Posterior cingulate gyrus (tissue), 11 donors: ENCODE results near the gene SARNP.
"Not testable (repeated sequence)": the region's sequence is repeated elsewhere in the genome, so short reads cannot be mapped to it uniquely, and the experiment has no call there.

Experiments used
- DNase-seq, 10 donors: peaks; one replicate each; pipeline versions ENCODE4 v3.0.0 to v3.0.0-alpha.2; 2020 to 2021; ENCODE audit warnings: mixed read lengths in 3 of 10
- intact Hi-C: fragments of 100-400 bp; cut with DNase I; formaldehyde crosslinking; loops from one replicate; pipeline ENCODE4 v1.15.1; 2023

Gene SARNP

GRCh38 chr12:55840581-55841351 lies 23.2 kb upstream of the SARNP start:
- DNase-seq = no peak
- intact Hi-C loops = no loop called here

- DNase-seq = no peak
- intact Hi-C loops = loop anchor here (5.0 kb wide), 1 partner anchor 293 kb away; no protein-coding TSS in a partner anchor
These were observed 22.0 kb upstream of the SARNP start for GRCh38 chr12:55839345-55840140.

- intact Hi-C loops = loop anchor here (5.0 kb wide), 1 partner anchor 294 kb away; no protein-coding TSS in a partner anchor
- no peak for DNase-seq
These were observed 20.8 kb upstream of the SARNP start for GRCh38 chr12:55838361-55838760.

- intact Hi-C loops = not testable (repeated sequence)
These were observed 16.9 kb upstream of the SARNP start for GRCh38 chr12:55834400-55834799.

GRCh38 chr12:55833056-55833455 lies 15.5 kb upstream of the SARNP start:
- intact Hi-C loops = no loop called here
- peak in 1 of 10 donors; percentile 73 for DNase-seq

More at GRCh38 chr12:55834400-55834799, 16.9 kb upstream of the SARNP start:
- peak in 1 of 10 donors; percentile 40 for DNase-seq

- no peak for DNase-seq
- intact Hi-C loops = no loop called here
These were observed 13.9 kb upstream of the SARNP start for GRCh38 chr12:55831447-55831815.

- intact Hi-C loops = loop anchor here (1.0 kb wide), 1 partner anchor 95 kb away; no protein-coding TSS in a partner anchor
- DNase-seq = peak; percentile 71 to 98 (median 81)
These were observed 13.3 kb upstream of the SARNP start for GRCh38 chr12:55830601-55831446.

GRCh38 chr12:55829967-55830600 lies 12.6 kb upstream of the SARNP start:
- intact Hi-C loops = loop anchor here (1.0 kb wide), 2 partner anchors 12 to 96 kb away; partner anchors contain the start of gene ORMDL2
- peak; percentile 48 to 93 (median 60) for DNase-seq

GRCh38 chr12:55828357-55828756 lies 10.8 kb upstream of the SARNP start:
- DNase-seq = peak in 2 of 10 donors; percentile 55 to 67
- intact Hi-C loops = no loop called here

GRCh38 chr12:55827806-55828205 lies 10.3 kb upstream of the SARNP start:
- peak in 2 of 10 donors; percentile 43 to 67 for DNase-seq
- intact Hi-C loops = no loop called here

- DNase-seq = peak in 1 of 10 donors; percentile 52
- intact Hi-C loops = no loop called here
These were observed 7.2 kb upstream of the SARNP start for GRCh38 chr12:55824726-55825125.

GRCh38 chr12:55823419-55823818 lies 5.9 kb upstream of the SARNP start:
- no peak for DNase-seq
- intact Hi-C loops = no loop called here

- DNase-seq = no peak
- intact Hi-C loops = no loop called here
These were observed 4.7 kb upstream of the SARNP start for GRCh38 chr12:55822228-55822627.

GRCh38 chr12:55820679-55821078 lies 3.2 kb upstream of the SARNP start:
- intact Hi-C loops = no loop called here
- DNase-seq = no peak

GRCh38 chr12:55818886-55819285 lies 1.4 kb upstream of the SARNP start:
- DNase-seq = no peak
- intact Hi-C loops = loop anchor here (1.0 to 5.0 kb wide), 2 partner anchors 10 to 123 kb away; partner anchors contain the start of gene DNAJC14

GRCh38 chr12:55818140-55818728 lies 710 bp upstream of the SARNP start:
- intact Hi-C loops = loop anchor here (1.0 to 5.0 kb wide), 2 partner anchors 11 to 124 kb away; partner anchors contain the start of gene DNAJC14
- DNase-seq = no peak

- intact Hi-C loops = loop anchor here (5.0 kb wide), 1 partner anchor 125 kb away; no protein-coding TSS in a partner anchor
These were observed 611 bp downstream of the SARNP start for GRCh38 chr12:55816881-55817344.

GRCh38 chr12:55815473-55815872 lies 2.1 kb downstream of the SARNP start:
- DNase-seq = no peak
- intact Hi-C loops = loop anchor here (5.0 kb wide), 1 partner anchor 127 kb away; no protein-coding TSS in a partner anchor

More at GRCh38 chr12:55816881-55817344, 611 bp downstream of the SARNP start:
- peak in 1 of 10 donors; percentile 54 for DNase-seq

GRCh38 chr12:55814257-55814656 lies 3.3 kb downstream of the SARNP start:
- no peak for DNase-seq
- intact Hi-C loops = loop anchor here (5.0 kb wide), 1 partner anchor 57 kb away; no protein-coding TSS in a partner anchor
